Neural cell (in vitro differentiated cells): ENCODE measurements around the gene PAPSS2. TPM values are rescaled to one million over a fixed set of nuclear protein-coding genes. Genes with fewer than 3 reads are reported as not detected.

Experiments used
- H2AFZ ChIP-seq: fragments of 200-600, 300-800 bp; sonication (generic), shearing (Covaris generic); 2 replicates; pipeline ENCODE4 v1.6.0; 2014; ENCODE audit warnings: low read depth, mild to moderate bottlenecking, antibody characterized with exemption, low read length, moderate library complexity
- H3F3A ChIP-seq: fragments of 200-600 bp; shearing (Covaris generic); 2 replicates; pipeline ENCODE4 v1.6.1; 2016; ENCODE audit warnings: mild to moderate bottlenecking, moderate library complexity, mixed read lengths, antibody characterized with exemption, low read length; ENCODE audit not compliant: insufficient read depth, poor library complexity, severe bottlenecking
- H3K27ac ChIP-seq: fragments of 200-600, 300-800 bp; sonication (generic), shearing (Covaris generic); 2 replicates; pipeline ENCODE4 v1.5.1; 2014; ENCODE audit warnings: mild to moderate bottlenecking, low read length, moderate library complexity
- H3K27me3 ChIP-seq: fragments of 300-800, 200-600 bp; sonication (generic), shearing (Covaris generic); 2 replicates; pipeline ENCODE4 v1.6.0; 2014; ENCODE audit warnings: mild to moderate bottlenecking, low read depth, low read length, moderate library complexity; ENCODE audit not compliant: insufficient read depth
- H3K36me3 ChIP-seq: fragments of 300-800, 200-600 bp; sonication (generic), shearing (Covaris generic); 2 replicates; pipeline ENCODE4 v1.5.1; 2014; ENCODE audit warnings: mild to moderate bottlenecking, antibody characterized with exemption, low read length, moderate library complexity; ENCODE audit not compliant: insufficient read depth
- H3K4me2 ChIP-seq: fragments of 300-800, 200-600 bp; sonication (generic), shearing (Covaris generic); 2 replicates; pipeline ENCODE4 v1.6.0; 2014; ENCODE audit warnings: mild to moderate bottlenecking, low read length
- H3K4me3 ChIP-seq: fragments of 300-800, 200-600 bp; sonication (generic), shearing (Covaris generic); 2 replicates; pipeline ENCODE4 v1.5.1; 2014; ENCODE audit warnings: mild to moderate bottlenecking, low read length, moderate library complexity
- H3K79me2 ChIP-seq: fragments of 200-600 bp; shearing (Covaris generic); replicated peaks from 2 replicates; pipeline ENCODE4 v1.6.0; 2014; ENCODE audit warnings: mild to moderate bottlenecking, low read length, moderate library complexity; ENCODE audit not compliant: insufficient read depth
- H3K9ac ChIP-seq: fragments of 300-800, 200-600 bp; sonication (generic), shearing (Covaris generic); 2 replicates; pipeline ENCODE4 v1.6.1; 2016; ENCODE audit warnings: mild to moderate bottlenecking, low read length, mixed read lengths
- H3K9me2 ChIP-seq: fragments of 200-600 bp; shearing (Covaris generic); 2 replicates; pipeline ENCODE4 v1.6.1; 2016; ENCODE audit warnings: mild to moderate bottlenecking, low read length, mixed read lengths; ENCODE audit not compliant: insufficient read depth
- H3K9me3 ChIP-seq: fragments of 200-600, 300-800 bp; sonication (generic), shearing (Covaris generic); 2 replicates; pipeline ENCODE4 v1.6.1; 2016; ENCODE audit warnings: mild to moderate bottlenecking, mixed run types, low read length, moderate library complexity, mixed read lengths
- H4K20me1 ChIP-seq: fragments of 200-600 bp; shearing (Covaris generic); 2 replicates; pipeline ENCODE4 v1.6.1; 2016; ENCODE audit warnings: mild to moderate bottlenecking, mixed run types; ENCODE audit not compliant: insufficient read depth
- CTCF ChIP-seq: fragments of 450-650 bp; IDR thresholded peaks from 2 replicates; pipeline ENCODE4 v1.5.1; 2014; ENCODE audit warnings: antibody characterized with exemption, mild to moderate bottlenecking, moderate library complexity; ENCODE audit not compliant: poor library complexity, severe bottlenecking
- EP300 ChIP-seq: fragments of 450-650 bp; conservative IDR thresholded peaks from 2 replicates; pipeline ENCODE4 v1.6.1; 2014; ENCODE audit warnings: antibody characterized with exemption, mild to moderate bottlenecking, moderate library complexity; ENCODE audit not compliant: poor library complexity, severe bottlenecking
- EZH2 ChIP-seq: fragments of 200-600, 300-800 bp; shearing (Covaris generic), sonication (generic); IDR thresholded peaks from 2 replicates; pipeline ENCODE4 v1.6.1; 2014; ENCODE audit warnings: antibody characterized with exemption, low read length, borderline replicate concordance, mild to moderate bottlenecking; ENCODE audit not compliant: insufficient read depth, poor library complexity, severe bottlenecking
- MXI1 ChIP-seq: fragments of 450-650 bp; conservative IDR thresholded peaks from 2 replicates; pipeline ENCODE4 v1.6.1; 2014; ENCODE audit warnings: antibody characterized with exemption, mild to moderate bottlenecking; ENCODE audit not compliant: poor library complexity, severe bottlenecking
- POLR2AphosphoS5 ChIP-seq: IDR thresholded peaks from 2 replicates; pipeline ENCODE4 v1.6.1; 2012
- RAD21 ChIP-seq: fragments of 450-650 bp; conservative IDR thresholded peaks from 2 replicates; pipeline ENCODE4 v1.6.1; 2014; ENCODE audit warnings: antibody characterized with exemption, mild to moderate bottlenecking, moderate library complexity
- REST ChIP-seq: IDR thresholded peaks from 2 replicates; pipeline ENCODE4 v1.6.1; 2012; ENCODE audit warnings: borderline replicate concordance
- SMC3 ChIP-seq: fragments of 450-650 bp; conservative IDR thresholded peaks from 2 replicates; pipeline ENCODE4 v1.6.1; 2014; ENCODE audit warnings: antibody characterized with exemption, mild to moderate bottlenecking, moderate library complexity; ENCODE audit not compliant: poor library complexity
- TAF1 ChIP-seq: IDR thresholded peaks from 2 replicates; pipeline ENCODE4 v1.6.1; 2012; ENCODE audit warnings: low read depth
- polyA plus RNA-seq: library from polyadenylated mRNA; depleted of rRNA; stranded (reverse); fragments of >200 nt; gene quantifications from 2 replicates; pipeline ENCODE4 v1.2.3, GENCODE V29; 2014

The PAPSS2 gene
- polyA plus RNA-seq, 1 donor from 2014 or later = 0.24 TPM

- Histone ChIP-seq H3K4me2 (no peak overlapping the region), H3K27ac (no peak overlapping the region), H4K20me1 (no peaks in the 10 kb centered on the region), H3K9me2 (no peaks in the 10 kb centered on the region), H3K9me3 (no peaks in the 10 kb centered on the region), H3K79me2 (no peaks in the 10 kb centered on the region), H3F3A (no peaks in the 10 kb centered on the region), H3K36me3 (no peaks in the 10 kb centered on the region), H2AFZ (no peak overlapping the region), H3K27me3 (peaks cover 35% of the 10 kb centered on the region), H3K9ac (no peak overlapping the region), H3K4me3 (no peak overlapping the region)
- TF ChIP-seq SMC3 = peak; percentile 87
- no peak for TF ChIP-seq REST
- TF ChIP-seq POLR2AphosphoS5 = no peak
- peak; percentile 89 for TF ChIP-seq CTCF
- TF ChIP-seq RAD21 = peak; percentile 88
These were observed 3.1 kb upstream of the PAPSS2 start for GRCh38 chr10:87656431-87657072.

- Histone ChIP-seq H3F3A (no peaks in the 10 kb centered on the region), H3K27ac (no peak overlapping the region), H3K4me2 (no peak overlapping the region), H4K20me1 (no peaks in the 10 kb centered on the region), H3K4me3 (no peak overlapping the region), H3K9me2 (no peaks in the 10 kb centered on the region), H3K36me3 (no peaks in the 10 kb centered on the region), H3K79me2 (no peaks in the 10 kb centered on the region), H3K9ac (no peak overlapping the region), H3K9me3 (no peaks in the 10 kb centered on the region), H3K27me3 (peaks cover 41% of the 10 kb centered on the region), H2AFZ (no peak overlapping the region)
- TF ChIP-seq CTCF = no peak
- no peak for TF ChIP-seq SMC3
- no peak for TF ChIP-seq POLR2AphosphoS5
- TF ChIP-seq EP300 = no peak
- TF ChIP-seq EZH2 = no peak
- TF ChIP-seq RAD21 = no peak
- no peak for TF ChIP-seq MXI1
- TF ChIP-seq REST = no peak
- no peak for TF ChIP-seq TAF1
These were observed 2.3 kb upstream of the PAPSS2 start for GRCh38 chr10:87657371-87657770.
